ENCODE results near the gene TSTD2. TPM values are rescaled to one million over a fixed set of nuclear protein-coding genes. Genes with fewer than 3 reads are reported as not detected.
"Not testable (repeated sequence)": the region's sequence is repeated elsewhere in the genome, so short reads cannot be mapped to it uniquely, and the experiment has no call there.

Gene TSTD2
- total and polyA plus RNA-seq, 11 donors, result 10.5 to 32.9 (median 21.0) TPM

- intact Hi-C loops (cut with DNase I), result no loop called here
- Histone ChIP-seq H3K9me3 (no peaks in the 10 kb centered on the region), H3K36me3 (peaks cover 0 to 44% (median 37%) of the 10 kb centered on the region in 9 donors), H3K27me3 (no peaks in the 10 kb centered on the region), H3K27ac (peak overlapping the region in 10 of 12 donors; percentile 11 to 57 (median 24)), H3K4me3 (no peak overlapping the region), H3K4me1 (peaks cover 0 to 55% (median 26%) of the 10 kb centered on the region in 12 donors)
- WGBS, 4 donors, result 63 to 70% (median 69%) methylated on average over 5 of the region's 5 CpGs
- DNase-seq, result no peak
- no peak for TF ChIP-seq POLR2A (IDR thresholded peaks at IDR 0.05)
- ATAC-seq, result no peak
These were observed 5.5 kb downstream of the TSTD2 start for GRCh38 chr9:97627624-97628023.

DNA sequence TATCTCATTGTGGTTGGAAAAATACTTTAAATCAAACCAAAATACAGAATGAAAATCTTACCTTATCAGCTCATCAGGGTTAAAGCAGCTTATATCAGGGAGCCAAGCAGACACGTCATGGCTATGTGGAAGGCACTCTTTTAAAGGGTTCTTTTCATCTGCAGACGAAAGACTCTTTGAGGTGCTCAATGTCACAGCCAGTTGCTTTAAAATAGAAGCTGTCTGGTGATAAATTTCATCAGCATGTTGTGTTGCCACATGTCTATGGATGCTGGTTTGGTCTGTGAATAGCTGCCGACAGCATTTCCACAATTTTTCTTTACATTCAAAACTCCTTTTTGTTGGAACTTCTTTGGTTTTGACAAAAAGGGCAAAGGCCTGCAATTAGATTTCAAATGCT lies 7.5 kb downstream of the TSTD2 start:
- peak; percentile 68 to 79 (median 78) for ATAC-seq
- DNase-seq, result no peak
- H3K27me3 ChIP-seq, result no peaks in the 10 kb centered on the region
- H3K9me3 ChIP-seq, result no peaks in the 10 kb centered on the region
- WGBS, 4 donors, result 34 to 49% (median 44%) methylated on average over 3 of the region's 3 CpGs
- H3K4me3 ChIP-seq, result peak overlapping the region in 9 of 12 donors; percentile 1 to 40 (median 33)
- H3K27ac ChIP-seq, result peak overlapping the region; percentile 21 to 73 (median 58)
- intact Hi-C loops (cut with DNase I), result no loop called here
- TF ChIP-seq POLR2A (IDR thresholded peaks at IDR 0.05), result no peak
- TF ChIP-seq, protein P1, sequence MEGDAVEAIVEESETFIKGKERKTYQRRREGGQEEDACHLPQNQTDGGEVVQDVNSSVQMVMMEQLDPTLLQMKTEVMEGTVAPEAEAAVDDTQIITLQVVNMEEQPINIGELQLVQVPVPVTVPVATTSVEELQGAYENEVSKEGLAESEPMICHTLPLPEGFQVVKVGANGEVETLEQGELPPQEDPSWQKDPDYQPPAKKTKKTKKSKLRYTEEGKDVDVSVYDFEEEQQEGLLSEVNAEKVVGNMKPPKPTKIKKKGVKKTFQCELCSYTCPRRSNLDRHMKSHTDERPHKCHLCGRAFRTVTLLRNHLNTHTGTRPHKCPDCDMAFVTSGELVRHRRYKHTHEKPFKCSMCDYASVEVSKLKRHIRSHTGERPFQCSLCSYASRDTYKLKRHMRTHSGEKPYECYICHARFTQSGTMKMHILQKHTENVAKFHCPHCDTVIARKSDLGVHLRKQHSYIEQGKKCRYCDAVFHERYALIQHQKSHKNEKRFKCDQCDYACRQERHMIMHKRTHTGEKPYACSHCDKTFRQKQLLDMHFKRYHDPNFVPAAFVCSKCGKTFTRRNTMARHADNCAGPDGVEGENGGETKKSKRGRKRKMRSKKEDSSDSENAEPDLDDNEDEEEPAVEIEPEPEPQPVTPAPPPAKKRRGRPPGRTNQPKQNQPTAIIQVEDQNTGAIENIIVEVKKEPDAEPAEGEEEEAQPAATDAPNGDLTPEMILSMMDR (IDR thresholded peaks at IDR 0.05), result no peak
- H3K36me3 ChIP-seq, result peaks cover 0 to 64% (median 48%) of the 10 kb centered on the region in 9 donors
- H3K4me1 ChIP-seq, result peaks cover 0 to 50% (median 16%) of the 10 kb centered on the region in 12 donors

DNA sequence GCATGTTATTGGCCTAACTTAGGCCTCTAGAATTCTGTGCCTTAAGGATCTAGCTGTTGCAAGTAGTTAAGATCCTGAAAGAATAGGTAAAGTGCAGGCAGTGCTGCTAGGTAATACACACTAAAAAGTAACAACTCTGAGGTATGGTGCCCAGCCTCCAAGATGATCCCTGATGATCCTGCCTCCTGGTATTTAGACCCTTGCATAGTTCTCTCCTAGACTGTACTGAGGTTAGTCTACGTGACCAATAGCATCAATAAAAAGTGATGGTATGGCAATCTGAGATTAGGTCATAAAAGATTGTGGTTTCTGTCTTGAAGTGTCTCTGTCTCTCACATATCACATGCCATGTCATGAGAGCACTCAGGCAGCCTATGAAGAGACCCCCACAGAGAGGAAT lies 9.2 kb downstream of the TSTD2 start:
- ATAC-seq, result peak in 2 of 4 donors; percentile 4 to 6
- H3K27ac ChIP-seq, result peak overlapping the region in 6 of 12 donors; percentile 7 to 73 (median 58)
- intact Hi-C loops (cut with DNase I), result no loop called here
- H3K4me3 ChIP-seq, result peak overlapping the region in 4 of 12 donors; percentile 26 to 40 (median 36)
- WGBS, 4 donors, result 56 to 72% (median 67%) methylated on average over 1 of the region's 1 CpG
- H3K4me1 ChIP-seq, result peaks cover 0 to 44% (median 14%) of the 10 kb centered on the region in 12 donors
- DNase-seq, result no peak
- H3K27me3 ChIP-seq, result no peaks in the 10 kb centered on the region
- peaks cover 0 to 77% (median 54%) of the 10 kb centered on the region in 9 donors for H3K36me3 ChIP-seq
- no peaks in the 10 kb centered on the region for H3K9me3 ChIP-seq
- TF ChIP-seq, protein P1 (IDR thresholded peaks at IDR 0.05), result no peak
- no peak for TF ChIP-seq POLR2A (IDR thresholded peaks at IDR 0.05)

GRCh38 chr9:97622483-97622882 lies 10.7 kb downstream of the TSTD2 start:
- H3K4me3 ChIP-seq; H3K27ac ChIP-seq; intact Hi-C loops (cut with DNase I); H3K9me3 ChIP-seq; DNase-seq; H3K27me3 ChIP-seq; ATAC-seq: not testable (repeated sequence)
- Histone ChIP-seq H3K36me3 (peaks cover 0 to 90% (median 58%) of the 10 kb centered on the region in 9 donors), H3K4me1 (peaks cover 0 to 30% (median 6%) of the 10 kb centered on the region in 12 donors)
- 96 to 100% (median 97%) methylated on average over 5 of the region's 5 CpGs for WGBS, 4 donors

- H3K4me1 ChIP-seq, result peaks cover 0 to 21% (median 2%) of the 10 kb centered on the region in 12 donors
- H3K4me3 ChIP-seq; H3K9me3 ChIP-seq; H3K27me3 ChIP-seq; H3K27ac ChIP-seq; ATAC-seq; intact Hi-C loops (cut with DNase I); DNase-seq: not testable (repeated sequence)
- peaks cover 0 to 85% (median 59%) of the 10 kb centered on the region in 9 donors for H3K36me3 ChIP-seq
- WGBS, 4 donors, result 79 to 92% (median 87%) methylated on average over 2 of the region's 2 CpGs
These were observed 13.1 kb downstream of the TSTD2 start for GRCh38 chr9:97620063-97620462.
